ENCODE data around the gene PRKD3.

The PRKD3 gene

GRCh38 chr2:37282746-37283145 lies 41.9 kb downstream of the PRKD3 start:
- no peaks in the 10 kb centered on the region for H3K79me2 ChIP-seq (ENCODE audit: insufficient read depth, low read length)
- H2AFZ ChIP-seq (ENCODE audit: low read length), result no peak overlapping the region
- H3K9me3 ChIP-seq (ENCODE audit: low read length), result no peaks in the 10 kb centered on the region
- no peak overlapping the region for H3K9ac ChIP-seq (ENCODE audit: low read length)
- H3K4me1 ChIP-seq (ENCODE audit: insufficient read depth, low read length, severe bottlenecking), result no peaks in the 10 kb centered on the region
- no peak overlapping the region for H3K27ac ChIP-seq (ENCODE audit: low read depth, low read length, poor library complexity, severe bottlenecking)
- no peak overlapping the region for H3K4me3 ChIP-seq (ENCODE audit: low read depth, low read length, poor library complexity, severe bottlenecking)
- peaks cover 80% of the 10 kb centered on the region for H3K36me3 ChIP-seq (ENCODE audit: insufficient read depth, low read length)
- H3K4me2 ChIP-seq (ENCODE audit: low read length), result no peak overlapping the region
- no peak for TF ChIP-seq EZH2 (IDR thresholded peaks at IDR 0.05; ENCODE audit: borderline replicate concordance, low read length)
- no peak for TF ChIP-seq CTCF (IDR thresholded peaks at IDR 0.05; ENCODE audit: low read length)
- no peaks in the 10 kb centered on the region for H4K20me1 ChIP-seq (ENCODE audit: insufficient read depth, low read length)
- no peaks in the 10 kb centered on the region for H3K9me2 ChIP-seq (ENCODE audit: low read depth, low read length)
- H3K27me3 ChIP-seq (ENCODE audit: insufficient read depth, low read length), result no peaks in the 10 kb centered on the region
- no peaks in the 10 kb centered on the region for H3F3A ChIP-seq (ENCODE audit: insufficient read depth, low read length)

GRCh38 chr2:37281916-37282315 lies 42.7 kb downstream of the PRKD3 start:
- no peaks in the 10 kb centered on the region for H3F3A ChIP-seq (ENCODE audit: insufficient read depth, low read length)
- no peak overlapping the region for H3K27ac ChIP-seq (ENCODE audit: low read depth, low read length, poor library complexity, severe bottlenecking)
- H3K36me3 ChIP-seq (ENCODE audit: insufficient read depth, low read length), result peaks cover 82% of the 10 kb centered on the region
- no peaks in the 10 kb centered on the region for H4K20me1 ChIP-seq (ENCODE audit: insufficient read depth, low read length)
- no peaks in the 10 kb centered on the region for H3K27me3 ChIP-seq (ENCODE audit: insufficient read depth, low read length)
- H3K4me2 ChIP-seq (ENCODE audit: low read length), result no peak overlapping the region
- H3K9me3 ChIP-seq (ENCODE audit: low read length), result no peaks in the 10 kb centered on the region
- no peaks in the 10 kb centered on the region for H3K79me2 ChIP-seq (ENCODE audit: insufficient read depth, low read length)
- no peak for TF ChIP-seq EZH2 (IDR thresholded peaks at IDR 0.05; ENCODE audit: borderline replicate concordance, low read length)
- peak; percentile 44; the same call in 1 of the 2 replicates for TF ChIP-seq CTCF (IDR thresholded peaks at IDR 0.05; ENCODE audit: low read length)
- no peak overlapping the region for H3K4me3 ChIP-seq (ENCODE audit: low read depth, low read length, poor library complexity, severe bottlenecking)
- no peak overlapping the region for H3K9ac ChIP-seq (ENCODE audit: low read length)
- no peaks in the 10 kb centered on the region for H3K9me2 ChIP-seq (ENCODE audit: low read depth, low read length)
- H3K4me1 ChIP-seq (ENCODE audit: insufficient read depth, low read length, severe bottlenecking), result no peaks in the 10 kb centered on the region
- H2AFZ ChIP-seq (ENCODE audit: low read length), result no peak overlapping the region

GRCh38 chr2:37276291-37276690 lies 48.3 kb downstream of the PRKD3 start:
- Histone ChIP-seq H3K4me1 (ENCODE audit: insufficient read depth, low read length, severe bottlenecking) (no peaks in the 10 kb centered on the region), H3K9me2 (ENCODE audit: low read depth, low read length) (no peaks in the 10 kb centered on the region), H3K79me2 (ENCODE audit: insufficient read depth, low read length) (no peaks in the 10 kb centered on the region), H3K27me3 (ENCODE audit: insufficient read depth, low read length) (no peaks in the 10 kb centered on the region), H3K4me2 (ENCODE audit: low read length) (no peak overlapping the region), H4K20me1 (ENCODE audit: insufficient read depth, low read length) (no peaks in the 10 kb centered on the region; the same call in 1 of the 2 replicates), H3K4me3 (ENCODE audit: low read depth, low read length, poor library complexity, severe bottlenecking) (no peak overlapping the region), H3K36me3 (ENCODE audit: insufficient read depth, low read length) (peaks cover 92% of the 10 kb centered on the region), H3K9me3 (ENCODE audit: low read length) (no peaks in the 10 kb centered on the region), H3K27ac (ENCODE audit: low read depth, low read length, poor library complexity, severe bottlenecking) (no peak overlapping the region), H3K9ac (ENCODE audit: low read length) (no peak overlapping the region), H2AFZ (ENCODE audit: low read length) (no peak overlapping the region), H3F3A (ENCODE audit: insufficient read depth, low read length) (no peaks in the 10 kb centered on the region)
- TF ChIP-seq EZH2 (IDR thresholded peaks at IDR 0.05; ENCODE audit: borderline replicate concordance, low read length) (no peak), CTCF (IDR thresholded peaks at IDR 0.05; ENCODE audit: low read length) (no peak)
